IMR-90 (cell line): ENCODE measurements around the gene XRCC4. TPM values are rescaled to one million over a fixed set of nuclear protein-coding genes. Genes with fewer than 3 reads are reported as not detected.

Experiments used
- ATAC-seq: fragments of 200-7000 bp; cut with Tn5 transposase; 2 replicates; pipeline ENCODE4 v1.9.1; 2020; ENCODE audit warnings: low read depth, mild to moderate bottlenecking, moderate library complexity
- BruUV-seq: library from RNA; stranded (reverse); fragments of 400-500 nt; replicated peaks from 2 replicates; lab custom pipeline; 2021; lab: Mats Ljungman, UMichigan
- CTCF ChIA-PET: fragments of 300-600 bp; formaldehyde crosslinking; extraction: SDS; loops from one replicate; lab custom pipeline; 2021; ENCODE audit warnings: antibody characterized with exemption; lab: Yijun Ruan, JAX
- POLR2A ChIA-PET: fragments of 300-600 bp; sonication (Branson Sonifier 250); formaldehyde crosslinking; loops from one replicate; lab custom pipeline; 2022; ENCODE audit warnings: antibody characterized with exemption; ENCODE audit not compliant: unreplicated experiment; lab: Charles Lee
- DNase-seq: peaks from one replicate; pipeline ENCODE4 v3.0.0; 2013
- H2AFZ ChIP-seq: replicated peaks from 2 replicates; pipeline ENCODE3; 2013; ENCODE audit warnings: low read length, mild to moderate bottlenecking; ENCODE audit not compliant: poor library complexity
- H2AK5ac ChIP-seq: 2 replicates; pipeline ENCODE4 v1.6.1; 2013; ENCODE audit warnings: low read depth, low read length, inconsistent platforms
- H2AK9ac ChIP-seq: replicated peaks from 2 replicates; pipeline ENCODE3; 2013; ENCODE audit warnings: mild to moderate bottlenecking, low read depth, low read length, moderate library complexity; ENCODE audit not compliant: poor library complexity
- H2BK120ac ChIP-seq: 2 replicates; pipeline ENCODE4 v1.6.1; 2013; ENCODE audit warnings: low read depth, low read length, inconsistent platforms
- H2BK15ac ChIP-seq: 3 replicates; pipeline ENCODE4 v1.6.1; 2013; ENCODE audit warnings: low read depth, low read length, inconsistent platforms
- H2BK20ac ChIP-seq: 2 replicates; pipeline ENCODE4 v1.6.1; 2013; ENCODE audit warnings: low read depth, mild to moderate bottlenecking, inconsistent platforms, low read length, moderate library complexity
- H2BK5ac ChIP-seq: 2 replicates; pipeline ENCODE4 v1.6.1; 2013; ENCODE audit warnings: mild to moderate bottlenecking, low read depth, low read length, inconsistent platforms; ENCODE audit not compliant: poor library complexity, severe bottlenecking
- H3K14ac ChIP-seq: replicated peaks from 2 replicates; pipeline ENCODE4 v1.6.1; 2013; ENCODE audit warnings: low read depth, low read length, inconsistent platforms
- H3K18ac ChIP-seq: 2 replicates; pipeline ENCODE4 v1.6.1; 2013; ENCODE audit warnings: low read depth, low read length, control low read depth
- H3K23ac ChIP-seq: 2 replicates; pipeline ENCODE4 v1.6.1; 2013; ENCODE audit warnings: low read depth, low read length, inconsistent platforms
- H3K27ac ChIP-seq: 2 replicates; pipeline ENCODE4 v1.5.1; 2013; ENCODE audit warnings: mild to moderate bottlenecking, control low read depth, low read length; ENCODE audit not compliant: insufficient read depth
- H3K27me3 ChIP-seq: 2 replicates; pipeline ENCODE4 v1.6.1; 2013; ENCODE audit warnings: low read length; ENCODE audit not compliant: control insufficient read depth, insufficient read depth
- H3K36me3 ChIP-seq: 2 replicates; pipeline ENCODE4 v1.6.1; 2013; ENCODE audit warnings: low read length, mixed read lengths; ENCODE audit not compliant: control insufficient read depth, insufficient read depth
- H3K4ac ChIP-seq: 2 replicates; pipeline ENCODE4 v1.6.1; 2013; ENCODE audit warnings: low read depth, low read length, inconsistent platforms
- H3K4me1 ChIP-seq: 2 replicates; pipeline ENCODE4 v1.6.1; 2013; ENCODE audit warnings: low read length, mixed read lengths; ENCODE audit not compliant: control insufficient read depth, insufficient read depth
- H3K4me2 ChIP-seq: 2 replicates; pipeline ENCODE4 v1.6.1; 2013; ENCODE audit warnings: low read depth, mild to moderate bottlenecking, control low read depth, low read length, moderate library complexity
- H3K4me3 ChIP-seq: 2 replicates; pipeline ENCODE4 v1.5.1; 2013; ENCODE audit warnings: low read depth, mild to moderate bottlenecking, control low read depth, low read length, moderate library complexity; ENCODE audit not compliant: insufficient read depth
- H3K56ac ChIP-seq: 2 replicates; pipeline ENCODE4 v1.6.1; 2013; ENCODE audit warnings: low read length, inconsistent platforms; ENCODE audit not compliant: insufficient read depth; ENCODE audit errors: extremely low read depth
- H3K79me1 ChIP-seq, 2 experiments: 2 replicates each; pipeline ENCODE4 v1.6.1; 2013; ENCODE audit warnings: low read length in 2 of 2, inconsistent platforms in 1 of 2, low read depth in 1 of 2
- H3K9ac ChIP-seq: 2 replicates; pipeline ENCODE4 v1.6.1; 2013; ENCODE audit warnings: low read depth, low read length, control low read depth
- H3K9me1 ChIP-seq: 2 replicates; pipeline ENCODE4 v1.6.1; 2013; ENCODE audit warnings: low read length, inconsistent platforms; ENCODE audit not compliant: insufficient read depth
- H3K9me3 ChIP-seq: 2 replicates; pipeline ENCODE4 v1.6.1; 2013; ENCODE audit warnings: low read length; ENCODE audit not compliant: control insufficient read depth, insufficient read depth
- H4K20me1 ChIP-seq: 2 replicates; pipeline ENCODE4 v1.6.1; 2013; ENCODE audit warnings: low read length, inconsistent platforms; ENCODE audit not compliant: insufficient read depth
- H4K5ac ChIP-seq: 2 replicates; pipeline ENCODE4 v1.6.1; 2013; ENCODE audit warnings: mild to moderate bottlenecking, low read depth, low read length, control low read depth
- H4K8ac ChIP-seq, 2 experiments: 2 replicates each; pipeline ENCODE4 v1.6.1; 2013; ENCODE audit warnings: low read depth in 2 of 2, low read length in 2 of 2, control low read depth in 1 of 2, inconsistent platforms in 1 of 2
- H4K91ac ChIP-seq: 2 replicates; pipeline ENCODE4 v1.6.1; 2013; ENCODE audit warnings: low read depth, low read length, inconsistent platforms; ENCODE audit not compliant: insufficient read depth
- BHLHE40 ChIP-seq: fragments of 150-350 bp; IDR thresholded peaks from 2 replicates; pipeline ENCODE4 v1.6.1; 2016; ENCODE audit warnings: mild to moderate bottlenecking, low read depth, low read length
- CEBPB ChIP-seq: IDR thresholded peaks from 2 replicates; pipeline ENCODE4 v1.6.1; 2012; ENCODE audit warnings: low read depth, low read length, improper control_type of control experiment
- CHD1 ChIP-seq: IDR thresholded peaks from 2 replicates; pipeline ENCODE4 v1.6.1; 2012; ENCODE audit warnings: low read depth, low read length, improper control_type of control experiment
- FOS ChIP-seq: fragments of 150-350 bp; IDR thresholded peaks from 2 replicates; pipeline ENCODE4 v1.6.1; 2016; ENCODE audit warnings: low read depth, low read length
- MAFK ChIP-seq: IDR thresholded peaks from 2 replicates; pipeline ENCODE4 v1.6.1; 2012; ENCODE audit warnings: low read depth, low read length, improper control_type of control experiment
- MAZ ChIP-seq: IDR thresholded peaks from 2 replicates; pipeline ENCODE4 v1.6.1; 2012; ENCODE audit warnings: low read depth, mild to moderate bottlenecking, low read length, improper control_type of control experiment, moderate library complexity, borderline replicate concordance
- MXI1 ChIP-seq: IDR thresholded peaks from 2 replicates; pipeline ENCODE4 v1.6.1; 2012; ENCODE audit warnings: low read depth, mild to moderate bottlenecking, low read length, moderate library complexity, borderline replicate concordance
- NFE2L2 ChIP-seq: fragments of 150-350 bp; IDR thresholded peaks from 2 replicates; pipeline ENCODE4 v1.6.1; 2016; ENCODE audit warnings: low read depth, mild to moderate bottlenecking, low read length
- POLR2A ChIP-seq: IDR thresholded peaks from 2 replicates; pipeline ENCODE4 v1.6.1; 2012; ENCODE audit warnings: mild to moderate bottlenecking, low read depth, low read length
- RCOR1 ChIP-seq: IDR thresholded peaks from 2 replicates; pipeline ENCODE4 v1.6.1; 2012; ENCODE audit warnings: mild to moderate bottlenecking, low read length, improper control_type of control experiment; ENCODE audit not compliant: insufficient replicate concordance
- RFX5 ChIP-seq: IDR thresholded peaks from 2 replicates; pipeline ENCODE4 v1.8.0; 2012; ENCODE audit warnings: low read depth, mild to moderate bottlenecking, low read length, moderate library complexity
- SMC3 ChIP-seq: fragments of 150-350 bp; IDR thresholded peaks from 2 replicates; pipeline ENCODE4 v1.6.1; 2016; ENCODE audit warnings: low read depth, mild to moderate bottlenecking, antibody characterized with exemption, low read length, moderate library complexity
- WGBS, 2 experiments: methylation state at CpG; one replicate each; pipeline versions ENCODE4 v1.1.5 to v1.1.7; 2013; ENCODE audit warnings: missing lambda C conversion rate in 2 of 2; ENCODE audit not compliant: insufficient read length in 1 of 2; ENCODE audit errors: extremely low coverage in 2 of 2; 5-methylcytosine and 5-hydroxymethylcytosine counted together
- dilution Hi-C: fragments of 300-500 bp; cut with HindIII; formaldehyde crosslinking; loops from one replicate; pipeline ENCODE4 v1.14.3; 2018; ENCODE audit warnings: low sequenced_read_pairs; ENCODE audit not compliant: unreplicated experiment
- in situ Hi-C: fragments of 300-500 bp; cut with MboI; formaldehyde crosslinking; loops from 3 replicates; pipeline ENCODE4 v1.14.3; 2019; ENCODE audit warnings: low sequenced_read_pairs, inconsistent platforms, mixed read lengths
- intact Hi-C: fragments of 100-400 bp; cut with micrococcal nuclease; formaldehyde crosslinking; loops from 2 replicates; pipeline ENCODE4 v1.10.0; 2022
- polyA plus RNA-seq, 3 experiments: library from polyadenylated mRNA; depleted of rRNA; stranded (reverse); fragments of >200 nt; gene quantifications; 2 replicates each; pipeline ENCODE4 v1.2.3, GENCODE V29; 2012; ENCODE audit warnings: low replicate concordance in 1 of 3
- total RNA-seq: library from RNA; depleted of rRNA; stranded (reverse); fragments of >200 nt; gene quantifications from 2 replicates; pipeline ENCODE4 v1.2.3, GENCODE V29; 2012
- TF ChIP-seq, protein P1 (sequence below): conservative IDR thresholded peaks from 2 replicates; pipeline ENCODE4 v1.5.1; 2012; ENCODE audit warnings: mild to moderate bottlenecking, low read depth, low read length, improper control_type of control experiment
- TF ChIP-seq, protein P2 (sequence below): fragments of 150-350 bp; IDR thresholded peaks from 2 replicates; pipeline ENCODE4 v1.6.1; 2016; ENCODE audit warnings: low read depth, mild to moderate bottlenecking, low read length, moderate library complexity, borderline replicate concordance
- TF ChIP-seq, protein P3 (sequence below): fragments of 150-350 bp; IDR thresholded peaks from 2 replicates; pipeline ENCODE4 v1.6.1; 2017; ENCODE audit warnings: mild to moderate bottlenecking, antibody characterized with exemption, low read length, low read depth

Gene XRCC4
- total and polyA plus RNA-seq, 2 of the 4 experiments (the other 2 are of a cell fraction) = 3.5 to 4.7 TPM

DNA sequence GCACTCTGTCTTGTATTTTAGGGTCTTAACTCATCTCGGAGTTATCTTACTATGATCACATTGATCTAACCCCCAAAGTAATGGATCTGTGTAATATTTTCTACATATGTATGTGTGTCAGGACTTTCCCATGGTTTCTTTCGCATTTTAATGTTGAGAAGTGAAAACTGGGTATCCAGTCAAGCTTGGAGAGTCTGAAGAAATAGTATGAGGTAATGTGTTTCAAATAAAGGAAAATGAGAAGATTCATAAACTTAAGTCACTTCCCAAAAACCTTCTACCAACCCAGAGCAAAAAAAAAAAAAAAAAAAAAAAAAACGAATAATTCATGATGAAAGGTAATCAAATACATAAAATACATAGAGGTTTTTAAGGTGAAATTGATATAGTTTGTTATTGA lies 206.4 kb downstream of the XRCC4 start:
- no TSS peak for BruUV-seq
- Histone ChIP-seq H4K5ac (no peak overlapping the region), H3K79me1 (no peaks in the 10 kb centered on the region), H2BK20ac (no peak overlapping the region), H3K36me3 (no peaks in the 10 kb centered on the region), H3K9me1 (no peaks in the 10 kb centered on the region), H3K14ac (no peak overlapping the region), H3K4me2 (no peak overlapping the region), H2BK5ac (no peak overlapping the region), H3K4me3 (no peak overlapping the region), H4K91ac (no peak overlapping the region), H3K23ac (no peak overlapping the region), H2AK9ac (no peak overlapping the region), H2BK15ac (no peak overlapping the region), H4K20me1 (no peaks in the 10 kb centered on the region), H3K56ac (no peak overlapping the region), H3K27me3 (no peaks in the 10 kb centered on the region), H3K27ac (no peak overlapping the region), H3K4ac (no peak overlapping the region), H2BK120ac (no peak overlapping the region), H3K9ac (no peak overlapping the region), H2AFZ (no peak overlapping the region), H2AK5ac (no peak overlapping the region), H3K4me1 (no peaks in the 10 kb centered on the region; the same call in 1 of the 2 replicates), H3K9me3 (no peaks in the 10 kb centered on the region), H4K8ac (no peak overlapping the region), H3K18ac (no peak overlapping the region)
- in situ Hi-C loops (no loop called here), intact Hi-C loops (no loop called here), dilution Hi-C loops (no loop called here)
- WGBS, 2 experiments = no CpG with 5 or more reads among the region's 3 CpGs
- DNase-seq (no peak), ATAC-seq (no peak)
- TF ChIP-seq, protein P1, sequence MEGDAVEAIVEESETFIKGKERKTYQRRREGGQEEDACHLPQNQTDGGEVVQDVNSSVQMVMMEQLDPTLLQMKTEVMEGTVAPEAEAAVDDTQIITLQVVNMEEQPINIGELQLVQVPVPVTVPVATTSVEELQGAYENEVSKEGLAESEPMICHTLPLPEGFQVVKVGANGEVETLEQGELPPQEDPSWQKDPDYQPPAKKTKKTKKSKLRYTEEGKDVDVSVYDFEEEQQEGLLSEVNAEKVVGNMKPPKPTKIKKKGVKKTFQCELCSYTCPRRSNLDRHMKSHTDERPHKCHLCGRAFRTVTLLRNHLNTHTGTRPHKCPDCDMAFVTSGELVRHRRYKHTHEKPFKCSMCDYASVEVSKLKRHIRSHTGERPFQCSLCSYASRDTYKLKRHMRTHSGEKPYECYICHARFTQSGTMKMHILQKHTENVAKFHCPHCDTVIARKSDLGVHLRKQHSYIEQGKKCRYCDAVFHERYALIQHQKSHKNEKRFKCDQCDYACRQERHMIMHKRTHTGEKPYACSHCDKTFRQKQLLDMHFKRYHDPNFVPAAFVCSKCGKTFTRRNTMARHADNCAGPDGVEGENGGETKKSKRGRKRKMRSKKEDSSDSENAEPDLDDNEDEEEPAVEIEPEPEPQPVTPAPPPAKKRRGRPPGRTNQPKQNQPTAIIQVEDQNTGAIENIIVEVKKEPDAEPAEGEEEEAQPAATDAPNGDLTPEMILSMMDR = no peak
- TF ChIP-seq RFX5 (no peak), POLR2A (no peak), MAFK (no peak), SMC3 (no peak), MXI1 (no peak), CHD1 (no peak), BHLHE40 (no peak), MAZ (no peak), NFE2L2 (no peak), RCOR1 (no peak), CEBPB (no peak), FOS (no peak)
- TF ChIP-seq, protein P2, sequence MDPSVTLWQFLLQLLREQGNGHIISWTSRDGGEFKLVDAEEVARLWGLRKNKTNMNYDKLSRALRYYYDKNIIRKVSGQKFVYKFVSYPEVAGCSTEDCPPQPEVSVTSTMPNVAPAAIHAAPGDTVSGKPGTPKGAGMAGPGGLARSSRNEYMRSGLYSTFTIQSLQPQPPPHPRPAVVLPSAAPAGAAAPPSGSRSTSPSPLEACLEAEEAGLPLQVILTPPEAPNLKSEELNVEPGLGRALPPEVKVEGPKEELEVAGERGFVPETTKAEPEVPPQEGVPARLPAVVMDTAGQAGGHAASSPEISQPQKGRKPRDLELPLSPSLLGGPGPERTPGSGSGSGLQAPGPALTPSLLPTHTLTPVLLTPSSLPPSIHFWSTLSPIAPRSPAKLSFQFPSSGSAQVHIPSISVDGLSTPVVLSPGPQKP = no peak
- TF ChIP-seq, protein P3, sequence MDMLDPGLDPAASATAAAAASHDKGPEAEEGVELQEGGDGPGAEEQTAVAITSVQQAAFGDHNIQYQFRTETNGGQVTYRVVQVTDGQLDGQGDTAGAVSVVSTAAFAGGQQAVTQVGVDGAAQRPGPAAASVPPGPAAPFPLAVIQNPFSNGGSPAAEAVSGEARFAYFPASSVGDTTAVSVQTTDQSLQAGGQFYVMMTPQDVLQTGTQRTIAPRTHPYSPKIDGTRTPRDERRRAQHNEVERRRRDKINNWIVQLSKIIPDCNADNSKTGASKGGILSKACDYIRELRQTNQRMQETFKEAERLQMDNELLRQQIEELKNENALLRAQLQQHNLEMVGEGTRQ = no peak
- POLR2A ChIA-PET = no interaction called here
- CTCF ChIA-PET = no interaction called here
